Fibroblast of pulmonary artery (primary cell): Measurements from ENCODE around the gene SFR1.

Source experiments
- DNase-seq: peaks from one replicate; pipeline ENCODE4 v3.0.0-alpha.2; 2010; ENCODE audit warnings: low read depth
- H3K4me3 ChIP-seq: replicated peaks from 2 replicates; pipeline ENCODE4 v1.5.1; 2011; ENCODE audit warnings: low read depth, mild to moderate bottlenecking, control low read depth, low read length, moderate library complexity
- CTCF ChIP-seq: IDR thresholded peaks from 2 replicates; pipeline ENCODE4 v1.5.1; 2011; ENCODE audit warnings: mild to moderate bottlenecking, control low read depth, low read length, inconsistent platforms; ENCODE audit errors: missing control alignments

SFR1 gene

GRCh38 chr10:104081998-104082397 is 40.0 kb upstream of the SFR1 start:
- no peak for TF ChIP-seq CTCF
- no peak overlapping the region for H3K4me3 ChIP-seq
- no peak for DNase-seq

- TF ChIP-seq CTCF = no peak
- no peak overlapping the region for H3K4me3 ChIP-seq
- DNase-seq = no peak
Measured at GRCh38 chr10:104084482-104085142, 37.4 kb upstream of the SFR1 start.

- no peak for DNase-seq
- TF ChIP-seq CTCF = no peak
- no peak within 1 kb of the TSS for H3K4me3 ChIP-seq
Measured at GRCh38 chr10:104085801-104086400, 36.1 kb upstream of the SFR1 start, which contains the start of gene COL17A1. COL17A1 (minus strand) TSS chr10:104085880; CDS start chr10:104080673, 5,207 bp downstream.

- no peak overlapping the region for H3K4me3 ChIP-seq
- no peak for DNase-seq
- TF ChIP-seq CTCF = no peak
Measured at GRCh38 chr10:104088239-104088638, 33.7 kb upstream of the SFR1 start.

- no peak overlapping the region for H3K4me3 ChIP-seq
- TF ChIP-seq CTCF = no peak
- no peak for DNase-seq
Measured at GRCh38 chr10:104089621-104090020, 32.4 kb upstream of the SFR1 start.

- DNase-seq = peak; percentile 19
- TF ChIP-seq CTCF = no peak
- H3K4me3 ChIP-seq = no peak overlapping the region
Measured at GRCh38 chr10:104090611-104091010, 31.4 kb upstream of the SFR1 start.

GRCh38 chr10:104092749-104093148 is 29.2 kb upstream of the SFR1 start:
- TF ChIP-seq CTCF = no peak
- DNase-seq = no peak
- H3K4me3 ChIP-seq = no peak overlapping the region
